ENCODE measurements around the gene GLRA2.

Gene GLRA2

GRCh38 chrX:14697451-14697850 is 168.1 kb downstream of the GLRA2 start:
- Histone ChIP-seq H3K27me3 (replicated peaks; ENCODE audit: insufficient read depth, low read length) (no peaks in the 10 kb centered on the region), H3K4me1 (ENCODE audit: low read length) (no peaks in the 10 kb centered on the region), H3K9ac (ENCODE audit: low read length) (no peak overlapping the region), H3F3A (ENCODE audit: insufficient read depth, low read length) (no peaks in the 10 kb centered on the region), H2AFZ (ENCODE audit: low read length) (no peak overlapping the region), H3K27ac (ENCODE audit: low read length) (no peak overlapping the region), H3K9me3 (replicated peaks; ENCODE audit: insufficient read depth, low read length) (no peaks in the 10 kb centered on the region), H3K4me2 (ENCODE audit: low read depth, low read length) (no peak overlapping the region), H3K4me3 (ENCODE audit: low read length) (no peak overlapping the region), H3K36me3 (replicated peaks; ENCODE audit: insufficient read depth, low read length) (no peaks in the 10 kb centered on the region), H4K20me1 (ENCODE audit: insufficient read depth, low read length) (no peaks in the 10 kb centered on the region), H3K9me2 (replicated peaks; ENCODE audit: insufficient read depth, low read length) (no peaks in the 10 kb centered on the region), H3K79me2 (ENCODE audit: low read length) (no peaks in the 10 kb centered on the region)
- no peak for TF ChIP-seq EZH2 (optimal IDR thresholded peaks at IDR 0.05; ENCODE audit: low read depth, low read length)
- no peak for TF ChIP-seq EZH2phosphoT487 (IDR thresholded peaks at IDR 0.05; ENCODE audit: low read length)
- TF ChIP-seq, protein P1, sequence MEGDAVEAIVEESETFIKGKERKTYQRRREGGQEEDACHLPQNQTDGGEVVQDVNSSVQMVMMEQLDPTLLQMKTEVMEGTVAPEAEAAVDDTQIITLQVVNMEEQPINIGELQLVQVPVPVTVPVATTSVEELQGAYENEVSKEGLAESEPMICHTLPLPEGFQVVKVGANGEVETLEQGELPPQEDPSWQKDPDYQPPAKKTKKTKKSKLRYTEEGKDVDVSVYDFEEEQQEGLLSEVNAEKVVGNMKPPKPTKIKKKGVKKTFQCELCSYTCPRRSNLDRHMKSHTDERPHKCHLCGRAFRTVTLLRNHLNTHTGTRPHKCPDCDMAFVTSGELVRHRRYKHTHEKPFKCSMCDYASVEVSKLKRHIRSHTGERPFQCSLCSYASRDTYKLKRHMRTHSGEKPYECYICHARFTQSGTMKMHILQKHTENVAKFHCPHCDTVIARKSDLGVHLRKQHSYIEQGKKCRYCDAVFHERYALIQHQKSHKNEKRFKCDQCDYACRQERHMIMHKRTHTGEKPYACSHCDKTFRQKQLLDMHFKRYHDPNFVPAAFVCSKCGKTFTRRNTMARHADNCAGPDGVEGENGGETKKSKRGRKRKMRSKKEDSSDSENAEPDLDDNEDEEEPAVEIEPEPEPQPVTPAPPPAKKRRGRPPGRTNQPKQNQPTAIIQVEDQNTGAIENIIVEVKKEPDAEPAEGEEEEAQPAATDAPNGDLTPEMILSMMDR (IDR thresholded peaks at IDR 0.05; ENCODE audit: low read length), result peak; percentile 50
- peak; percentile 8 for DNase-seq

GRCh38 chrX:14698790-14699189 is 169.5 kb downstream of the GLRA2 start:
- H4K20me1 ChIP-seq (ENCODE audit: insufficient read depth, low read length), result no peaks in the 10 kb centered on the region
- no peaks in the 10 kb centered on the region for H3K9me2 ChIP-seq (replicated peaks; ENCODE audit: insufficient read depth, low read length)
- no peak for DNase-seq
- H3K27ac ChIP-seq (ENCODE audit: low read length), result no peak overlapping the region
- H3K9me3 ChIP-seq (replicated peaks; ENCODE audit: insufficient read depth, low read length), result no peaks in the 10 kb centered on the region
- H3K4me3 ChIP-seq (ENCODE audit: low read length), result no peak overlapping the region
- no peak overlapping the region for H2AFZ ChIP-seq (ENCODE audit: low read length)
- H3K79me2 ChIP-seq (ENCODE audit: low read length), result no peaks in the 10 kb centered on the region
- H3K27me3 ChIP-seq (replicated peaks; ENCODE audit: insufficient read depth, low read length), result no peaks in the 10 kb centered on the region
- no peaks in the 10 kb centered on the region for H3F3A ChIP-seq (ENCODE audit: insufficient read depth, low read length)
- TF ChIP-seq EZH2 (optimal IDR thresholded peaks at IDR 0.05; ENCODE audit: low read depth, low read length), result no peak
- TF ChIP-seq, protein P1 (IDR thresholded peaks at IDR 0.05; ENCODE audit: low read length), result no peak
- TF ChIP-seq EZH2phosphoT487 (IDR thresholded peaks at IDR 0.05; ENCODE audit: low read length), result no peak
- H3K4me2 ChIP-seq (ENCODE audit: low read depth, low read length), result no peak overlapping the region
- no peak overlapping the region for H3K9ac ChIP-seq (ENCODE audit: low read length)
- H3K4me1 ChIP-seq (ENCODE audit: low read length), result no peaks in the 10 kb centered on the region
- H3K36me3 ChIP-seq (replicated peaks; ENCODE audit: insufficient read depth, low read length), result no peaks in the 10 kb centered on the region

GRCh38 chrX:14700982-14701381 is 171.6 kb downstream of the GLRA2 start:
- H3K27ac ChIP-seq (ENCODE audit: low read length), result no peak overlapping the region
- H3K4me1 ChIP-seq (ENCODE audit: low read length), result no peaks in the 10 kb centered on the region
- H3K36me3 ChIP-seq (replicated peaks; ENCODE audit: insufficient read depth, low read length), result no peaks in the 10 kb centered on the region
- TF ChIP-seq EZH2 (optimal IDR thresholded peaks at IDR 0.05; ENCODE audit: low read depth, low read length), result no peak
- no peak for TF ChIP-seq EZH2phosphoT487 (IDR thresholded peaks at IDR 0.05; ENCODE audit: low read length)
- TF ChIP-seq, protein P1 (IDR thresholded peaks at IDR 0.05; ENCODE audit: low read length), result no peak
- no peak overlapping the region for H2AFZ ChIP-seq (ENCODE audit: low read length)
- no peak overlapping the region for H3K4me2 ChIP-seq (ENCODE audit: low read depth, low read length)
- no peaks in the 10 kb centered on the region for H3K9me2 ChIP-seq (replicated peaks; ENCODE audit: insufficient read depth, low read length)
- H3K4me3 ChIP-seq (ENCODE audit: low read length), result no peak overlapping the region
- H3K9ac ChIP-seq (ENCODE audit: low read length), result no peak overlapping the region
- DNase-seq, result no peak
- H3K79me2 ChIP-seq (ENCODE audit: low read length), result no peaks in the 10 kb centered on the region
- H3K9me3 ChIP-seq (replicated peaks; ENCODE audit: insufficient read depth, low read length), result no peaks in the 10 kb centered on the region
- no peaks in the 10 kb centered on the region for H4K20me1 ChIP-seq (ENCODE audit: insufficient read depth, low read length)
- no peaks in the 10 kb centered on the region for H3K27me3 ChIP-seq (replicated peaks; ENCODE audit: insufficient read depth, low read length)
- H3F3A ChIP-seq (ENCODE audit: insufficient read depth, low read length), result no peaks in the 10 kb centered on the region
